AG04449 (cell line): ENCODE data around the gene BACH2.

Experiments
- CTCF ChIA-PET: fragments of 350-600 bp; formaldehyde crosslinking; extraction: SDS; loops from one replicate; lab custom pipeline; 2021; ENCODE audit warnings: antibody characterized with exemption; lab: Yijun Ruan, JAX
- POLR2A ChIA-PET: fragments of 400-600, 350-600 bp; formaldehyde crosslinking; extraction: SDS; loops from one replicate; lab custom pipeline; 2020; ENCODE audit warnings: antibody characterized with exemption, inconsistent platforms; lab: Yijun Ruan, JAX
- DNase-seq: peaks from one replicate; pipeline ENCODE4 v3.0.0-alpha.2; 2010; ENCODE audit warnings: low read depth, low spot score
- H3K4me3 ChIP-seq: 2 replicates; pipeline ENCODE4 v1.5.1; 2011; ENCODE audit warnings: low read depth, mild to moderate bottlenecking, control low read depth, low read length
- TF ChIP-seq, protein P1 (sequence below): IDR thresholded peaks from one replicate; pipeline ENCODE4 v1.5.1; 2011; ENCODE audit warnings: mild to moderate bottlenecking, moderate library complexity, low read length, control low read depth, inconsistent platforms; ENCODE audit not compliant: insufficient read depth; ENCODE audit errors: missing control alignments

Gene BACH2

DNA sequence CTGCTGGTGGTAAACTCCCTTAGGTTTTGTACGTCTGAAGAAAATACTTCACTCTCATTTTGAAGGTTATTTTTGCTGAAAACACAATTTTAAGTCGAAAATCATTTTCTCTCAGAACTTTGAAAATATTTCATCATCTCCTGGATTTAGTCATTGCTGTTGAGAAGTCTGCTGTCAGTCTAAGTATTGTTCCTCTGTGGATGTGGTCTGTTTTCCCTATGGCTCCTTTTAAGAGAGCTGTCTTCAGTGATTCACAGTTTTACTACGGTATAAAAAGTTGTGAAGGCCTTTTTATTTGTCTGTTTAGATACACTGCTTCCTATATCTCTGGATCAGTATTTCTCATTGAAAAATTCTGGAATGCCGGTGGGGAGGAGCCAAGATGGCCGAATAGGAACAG is 243.0 kb downstream of the BACH2 start:
- no peak overlapping the region for H3K4me3 ChIP-seq
- ChIA-PET POLR2A (no interaction called here), CTCF (interaction anchor here (0.9 kb wide), 1 partner anchor 340 kb away, joined by 3 read pairs; no protein-coding TSS in a partner anchor)
- DNase-seq = no peak
- TF ChIP-seq, protein P1, sequence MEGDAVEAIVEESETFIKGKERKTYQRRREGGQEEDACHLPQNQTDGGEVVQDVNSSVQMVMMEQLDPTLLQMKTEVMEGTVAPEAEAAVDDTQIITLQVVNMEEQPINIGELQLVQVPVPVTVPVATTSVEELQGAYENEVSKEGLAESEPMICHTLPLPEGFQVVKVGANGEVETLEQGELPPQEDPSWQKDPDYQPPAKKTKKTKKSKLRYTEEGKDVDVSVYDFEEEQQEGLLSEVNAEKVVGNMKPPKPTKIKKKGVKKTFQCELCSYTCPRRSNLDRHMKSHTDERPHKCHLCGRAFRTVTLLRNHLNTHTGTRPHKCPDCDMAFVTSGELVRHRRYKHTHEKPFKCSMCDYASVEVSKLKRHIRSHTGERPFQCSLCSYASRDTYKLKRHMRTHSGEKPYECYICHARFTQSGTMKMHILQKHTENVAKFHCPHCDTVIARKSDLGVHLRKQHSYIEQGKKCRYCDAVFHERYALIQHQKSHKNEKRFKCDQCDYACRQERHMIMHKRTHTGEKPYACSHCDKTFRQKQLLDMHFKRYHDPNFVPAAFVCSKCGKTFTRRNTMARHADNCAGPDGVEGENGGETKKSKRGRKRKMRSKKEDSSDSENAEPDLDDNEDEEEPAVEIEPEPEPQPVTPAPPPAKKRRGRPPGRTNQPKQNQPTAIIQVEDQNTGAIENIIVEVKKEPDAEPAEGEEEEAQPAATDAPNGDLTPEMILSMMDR = no peak

DNA sequence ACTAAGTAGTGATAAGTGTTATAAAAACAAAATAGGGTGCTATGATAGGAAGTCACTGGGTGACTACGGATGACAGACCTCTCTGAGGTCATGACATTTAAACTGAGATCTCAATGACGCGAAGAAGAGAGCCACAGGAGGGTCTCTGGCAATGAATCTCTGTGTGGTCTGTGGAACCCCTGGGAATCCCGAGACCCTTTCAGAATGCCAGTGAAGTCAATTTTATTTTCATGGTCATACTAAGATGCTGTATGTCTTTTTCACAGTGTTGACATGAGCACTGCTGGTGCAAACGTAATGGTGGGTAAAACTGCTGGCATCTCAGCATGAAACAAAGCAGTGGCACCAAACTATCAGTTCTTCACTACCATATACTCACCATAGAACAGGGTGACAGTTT is 247.3 kb downstream of the BACH2 start:
- DNase-seq = no peak
- POLR2A ChIA-PET = no interaction called here
- CTCF ChIA-PET = no interaction called here
- TF ChIP-seq, protein P1 = no peak
- no peak overlapping the region for H3K4me3 ChIP-seq

DNA sequence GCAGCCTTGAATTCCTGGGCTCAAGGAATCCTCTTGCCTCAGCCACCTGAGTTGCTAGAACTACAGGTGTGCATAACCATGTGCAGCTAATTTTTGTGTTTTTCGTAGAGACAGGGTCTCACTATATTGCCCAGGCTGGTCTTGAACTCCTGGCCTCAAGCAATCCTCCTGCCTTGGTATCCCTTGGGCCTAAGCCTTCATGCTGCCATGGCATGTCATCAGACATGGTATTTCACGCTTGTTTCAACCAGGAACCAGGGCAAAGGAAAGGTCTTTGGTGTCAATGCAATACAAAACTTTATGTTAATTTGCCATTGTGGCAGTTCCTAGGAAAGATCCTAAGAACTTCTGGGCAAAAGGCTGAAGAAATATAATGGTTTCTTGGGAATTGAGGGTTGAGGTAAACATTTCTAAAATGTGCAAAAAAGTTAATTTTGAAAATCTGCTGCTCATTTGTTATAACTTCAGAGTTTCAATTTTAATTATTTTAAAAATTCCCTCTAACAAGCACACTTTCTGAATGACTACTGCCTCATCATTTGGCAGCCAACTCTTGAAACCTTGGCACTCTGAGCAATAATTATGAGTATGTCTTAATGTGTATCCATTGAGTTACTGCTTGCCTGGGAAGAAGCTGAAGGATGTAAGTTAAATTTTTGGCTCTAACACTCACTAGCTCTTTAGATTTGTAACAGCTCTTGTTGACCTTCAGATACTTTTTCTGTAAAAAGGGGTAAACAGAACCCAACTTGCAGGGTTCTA is 248.3 kb downstream of the BACH2 start:
- no peak overlapping the region for H3K4me3 ChIP-seq
- DNase-seq = no peak
- CTCF ChIA-PET = no interaction called here
- POLR2A ChIA-PET = no interaction called here
- TF ChIP-seq, protein P1 = no peak

DNA sequence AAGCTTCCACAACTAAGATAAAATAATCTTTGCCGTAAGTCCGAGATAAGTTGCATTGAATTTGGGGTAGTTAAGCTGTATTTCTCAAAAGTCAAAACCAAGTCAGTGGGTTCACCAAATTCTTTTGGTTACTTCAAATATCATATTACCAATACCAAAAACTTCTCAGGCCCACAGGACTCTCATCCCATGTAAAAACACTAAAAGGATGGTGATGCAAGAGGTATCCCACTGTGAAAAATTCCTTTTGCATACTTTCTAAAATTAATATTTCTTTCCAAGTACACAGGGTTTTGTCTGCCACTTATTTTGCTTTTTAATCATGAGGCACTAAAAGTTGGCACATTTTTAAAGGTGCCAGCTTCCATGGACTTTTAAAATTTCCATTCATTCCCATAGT is 251.1 kb downstream of the BACH2 start:
- TF ChIP-seq, protein P1 = no peak
- POLR2A ChIA-PET = no interaction called here
- DNase-seq = no peak
- CTCF ChIA-PET = interaction anchor here (1.2 kb wide), 1 partner anchor 16 kb away, joined by 3 read pairs; no protein-coding TSS in a partner anchor
- no peak overlapping the region for H3K4me3 ChIP-seq

DNA sequence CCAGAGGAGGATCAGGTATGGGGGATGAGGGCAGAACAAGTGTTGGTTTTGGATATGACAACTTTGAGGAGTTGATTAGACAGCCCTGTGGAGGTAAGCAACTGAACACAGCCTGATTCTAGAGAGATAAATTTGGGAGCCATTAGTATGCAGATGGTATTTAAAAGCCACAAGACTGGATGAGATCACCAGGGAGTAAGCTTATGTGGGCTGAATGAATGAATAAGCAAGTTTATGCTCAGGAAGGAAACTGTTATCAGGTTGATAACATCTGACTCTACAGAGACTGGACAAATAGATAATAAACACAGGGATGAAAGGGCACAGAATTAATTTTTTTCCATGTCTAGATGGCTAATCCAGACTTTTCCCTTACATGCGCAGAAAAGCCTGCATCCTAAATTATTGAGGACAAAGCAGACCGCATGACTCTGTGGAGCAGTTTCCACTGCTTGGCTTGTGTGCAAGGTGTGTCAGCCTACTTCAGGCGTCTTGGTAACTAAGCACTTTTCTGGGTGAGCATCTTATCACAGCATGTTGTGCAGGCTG is 251.7 kb downstream of the BACH2 start:
- CTCF ChIA-PET = no interaction called here
- TF ChIP-seq, protein P1 = no peak

DNA sequence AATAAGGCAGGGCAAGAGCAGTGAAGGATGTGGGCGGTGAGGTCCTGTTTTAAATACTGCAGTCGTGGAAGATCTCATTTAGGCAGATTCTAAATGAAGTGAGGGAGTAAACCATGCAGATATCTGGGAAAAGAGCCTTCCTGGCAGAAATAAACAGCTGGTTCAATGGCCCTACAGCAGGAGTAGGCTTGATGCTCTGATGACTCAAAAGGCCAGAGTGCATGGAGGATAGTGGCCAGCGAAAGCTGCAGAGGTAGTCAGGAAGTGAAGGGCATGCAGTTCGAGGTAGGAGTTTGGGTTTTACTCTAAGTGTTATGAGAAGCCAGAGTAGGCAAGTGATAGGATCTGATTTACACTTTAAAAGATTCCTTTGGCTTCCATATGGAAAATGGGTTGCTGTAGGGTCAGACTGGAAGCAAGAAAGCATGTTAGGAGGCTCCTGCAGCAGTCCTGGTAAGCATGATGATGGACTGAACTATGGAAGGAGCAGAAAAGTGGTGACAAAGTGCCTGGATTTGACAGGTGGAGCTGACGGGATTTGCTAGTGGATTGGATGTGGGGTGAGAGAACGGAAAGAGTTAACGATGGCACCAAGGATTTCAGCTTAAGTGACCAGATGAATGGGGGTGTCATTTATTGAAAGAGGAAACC is 252.3 kb downstream of the BACH2 start:
- POLR2A ChIA-PET = interaction anchor here (0.9 kb wide), 1 partner anchor 58 kb away, joined by 3 read pairs; no protein-coding TSS in a partner anchor
- TF ChIP-seq, protein P1 = no peak
- CTCF ChIA-PET = no interaction called here
- H3K4me3 ChIP-seq = no peak overlapping the region
- no peak for DNase-seq

More for the DNA sequence above, 251.7 kb downstream of the BACH2 start:
- POLR2A ChIA-PET = interaction anchor here (0.9 kb wide), 1 partner anchor 58 kb away, joined by 3 read pairs; no protein-coding TSS in a partner anchor
- no peak for DNase-seq
- no peak overlapping the region for H3K4me3 ChIP-seq
